ENCODE data around the gene DENND6B. TPM values are rescaled to one million over a fixed set of nuclear protein-coding genes. Genes with fewer than 3 reads are reported as not detected.
"Not testable (repeated sequence)": the region's sequence is repeated elsewhere in the genome, so short reads cannot be mapped to it uniquely, and the experiment has no call there.

The DENND6B gene
- total RNA-seq, 1 donor from 2014 or later, result 2.7 TPM

- intact Hi-C loops (cut with DNase I), result loop anchor here (5.0 kb wide), 2 partner anchors 58 to 88 kb away; partner anchors contain the start of gene HDAC10
Measured at GRCh38 chr22:50339945-50340879, 13.4 kb upstream of the DENND6B start.

DNA sequence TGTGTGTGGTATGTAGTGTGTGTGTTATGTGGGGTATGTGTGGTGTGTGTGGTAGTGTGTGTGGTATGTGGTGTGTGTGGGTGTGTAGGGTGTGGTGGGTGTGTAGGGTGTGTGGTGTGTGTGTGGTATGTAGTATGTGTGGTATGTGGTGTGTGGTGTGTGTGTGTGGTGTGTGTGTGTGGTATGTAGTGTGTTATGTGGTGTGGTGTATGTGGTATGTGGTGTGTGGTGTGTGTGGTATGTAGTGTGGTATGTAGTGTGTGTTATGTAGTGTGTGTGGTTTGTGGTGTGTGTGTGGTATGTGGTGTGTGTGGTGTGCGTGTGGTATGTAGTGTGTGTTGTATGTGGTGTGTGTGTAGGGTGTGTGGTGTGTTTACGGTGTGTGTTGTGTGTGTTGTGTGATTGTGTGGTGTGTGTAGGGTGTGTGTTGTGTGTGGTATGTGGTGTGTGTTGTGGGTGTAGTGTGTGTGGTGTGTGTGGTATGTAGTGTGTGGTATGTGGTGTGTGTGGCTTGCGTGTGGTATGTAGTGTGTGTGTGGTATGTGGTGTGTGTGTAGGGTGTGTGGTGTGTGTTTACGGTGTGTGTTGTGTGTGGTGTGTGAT is 12.1 kb upstream of the DENND6B start:
- DNase-seq (ENCODE audit: extremely low spot score in 2 of 2), result no peak
- intact Hi-C loops (cut with DNase I), result no loop called here
- H3K4me1 ChIP-seq, result peaks cover 12% of the 10 kb centered on the region
- no peaks in the 10 kb centered on the region for H3K9me3 ChIP-seq
- no peaks in the 10 kb centered on the region for H3K27me3 ChIP-seq
- H3K4me3 ChIP-seq, result no peak overlapping the region
- no peaks in the 10 kb centered on the region for H3K36me3 ChIP-seq
- H3K27ac ChIP-seq, result no peak overlapping the region
- TF ChIP-seq POLR2AphosphoS5 (IDR thresholded peaks at IDR 0.05; ENCODE audit: insufficient read depth in 1 of 2, low read depth in 1 of 2), result no peak
- TF ChIP-seq CTCF (IDR thresholded peaks at IDR 0.05), result no peak
- TF ChIP-seq POLR2A (IDR thresholded peaks at IDR 0.05), result no peak

More at GRCh38 chr22:50339945-50340879, 13.4 kb upstream of the DENND6B start:
- TF ChIP-seq POLR2A (IDR thresholded peaks at IDR 0.05) (no peak), POLR2AphosphoS5 (IDR thresholded peaks at IDR 0.05; ENCODE audit: insufficient read depth in 1 of 2, low read depth in 1 of 2) (no peak), CTCF (IDR thresholded peaks at IDR 0.05) (no peak)
- Histone ChIP-seq H3K27me3 (no peaks in the 10 kb centered on the region), H3K36me3 (no peaks in the 10 kb centered on the region), H3K4me1 (peaks cover 12% of the 10 kb centered on the region), H3K4me3 (no peak overlapping the region), H3K27ac (no peak overlapping the region), H3K9me3 (no peaks in the 10 kb centered on the region)
- no peak for DNase-seq (ENCODE audit: extremely low spot score in 2 of 2)

DNA sequence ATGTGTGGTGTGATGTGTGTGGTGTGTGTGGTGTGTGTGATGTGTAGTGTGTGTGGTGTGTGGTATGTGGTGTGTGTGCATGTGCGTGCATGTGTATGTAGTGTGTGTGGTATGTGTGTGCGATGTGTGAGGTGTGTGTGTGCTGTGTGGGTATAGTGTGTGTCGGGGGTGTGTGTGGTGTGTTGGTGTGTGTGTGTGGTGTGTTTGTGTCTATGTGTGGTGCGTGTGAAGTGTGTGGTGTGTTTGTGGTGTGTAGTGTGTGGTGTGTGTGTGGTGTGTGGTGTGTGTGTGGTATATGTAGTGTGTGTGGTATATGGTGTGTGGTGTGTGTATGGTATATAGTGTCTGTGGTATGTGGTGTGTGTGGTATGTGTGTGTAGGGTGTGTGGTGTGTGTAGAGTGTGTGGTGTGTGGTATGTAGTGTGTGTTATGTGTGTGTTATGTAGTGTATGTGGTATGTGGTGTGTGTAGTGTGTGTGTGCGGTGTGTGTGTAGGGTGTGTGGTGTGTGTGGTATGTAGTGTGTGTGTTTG is 11.3 kb upstream of the DENND6B start:
- intact Hi-C loops (cut with DNase I), result no loop called here

GRCh38 chr22:50337262-50338041 is 10.6 kb upstream of the DENND6B start:
- no peaks in the 10 kb centered on the region for H3K27me3 ChIP-seq
- H3K4me1 ChIP-seq, result peaks cover 7% of the 10 kb centered on the region
- no peaks in the 10 kb centered on the region for H3K9me3 ChIP-seq
- no peak overlapping the region for H3K4me3 ChIP-seq
- no peaks in the 10 kb centered on the region for H3K36me3 ChIP-seq
- intact Hi-C loops (cut with DNase I), result no loop called here
- TF ChIP-seq POLR2AphosphoS5 (IDR thresholded peaks at IDR 0.05; ENCODE audit: insufficient read depth in 1 of 2, low read depth in 1 of 2), result no peak
- no peak for TF ChIP-seq POLR2A (IDR thresholded peaks at IDR 0.05)
- no peak for TF ChIP-seq CTCF (IDR thresholded peaks at IDR 0.05)
- no peak overlapping the region for H3K27ac ChIP-seq
- no peak for DNase-seq (ENCODE audit: extremely low spot score in 2 of 2)

More for the DNA sequence above, 11.3 kb upstream of the DENND6B start:
- no peaks in the 10 kb centered on the region for H3K27me3 ChIP-seq
- DNase-seq (ENCODE audit: extremely low spot score in 2 of 2), result no peak
- no peak overlapping the region for H3K4me3 ChIP-seq
- TF ChIP-seq CTCF (IDR thresholded peaks at IDR 0.05), result no peak
- TF ChIP-seq POLR2AphosphoS5 (IDR thresholded peaks at IDR 0.05; ENCODE audit: insufficient read depth in 1 of 2, low read depth in 1 of 2), result no peak
- no peak for TF ChIP-seq POLR2A (IDR thresholded peaks at IDR 0.05)
- no peaks in the 10 kb centered on the region for H3K36me3 ChIP-seq
- peaks cover 12% of the 10 kb centered on the region for H3K4me1 ChIP-seq
- H3K9me3 ChIP-seq, result no peaks in the 10 kb centered on the region
- H3K27ac ChIP-seq, result no peak overlapping the region

DNA sequence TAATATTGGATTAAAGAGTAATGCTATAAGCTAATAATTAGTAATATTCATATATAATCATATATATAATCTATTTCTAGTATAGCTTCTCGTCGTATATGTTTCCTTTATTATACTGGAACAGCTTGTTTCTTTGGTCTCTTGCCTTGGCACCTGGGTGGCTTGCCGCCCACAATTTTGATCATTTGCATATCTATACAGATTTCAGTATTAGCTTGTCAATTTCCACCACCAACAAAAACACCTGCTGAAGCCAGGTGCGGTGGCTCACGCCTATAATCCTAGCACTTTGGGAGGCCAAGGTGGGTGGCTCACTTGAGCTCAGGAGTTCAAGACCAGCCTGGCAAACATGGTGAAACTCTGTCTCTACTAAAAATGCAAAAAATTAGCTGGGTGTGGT is 7.6 kb upstream of the DENND6B start:
- H3K36me3 ChIP-seq; H3K4me1 ChIP-seq; DNase-seq (ENCODE audit: extremely low spot score in 2 of 2); intact Hi-C loops (cut with DNase I); H3K4me3 ChIP-seq; H3K27me3 ChIP-seq; H3K9me3 ChIP-seq; H3K27ac ChIP-seq: not testable (repeated sequence)

Data from vagina (tissue), 2 donors.